DOHH2 (cell line): ENCODE results near the gene PLA2G1B.

Experiments
- H3F3A ChIP-seq: fragments of 200-600 bp; sonication (generic), shearing (Covaris generic); 2 replicates; pipeline ENCODE4 v1.6.0; 2016; ENCODE audit warnings: antibody characterized with exemption, mild to moderate bottlenecking; ENCODE audit not compliant: control insufficient read depth, insufficient read depth
- H3K27ac ChIP-seq: fragments of 200-600 bp; sonication (generic); 2 replicates; pipeline ENCODE4 v1.5.1; 2014; ENCODE audit warnings: low read depth, mild to moderate bottlenecking, low read length, moderate library complexity
- H3K27me3 ChIP-seq: fragments of 200-600 bp; sonication (generic); 2 replicates; pipeline ENCODE4 v1.6.1; 2014; ENCODE audit warnings: mild to moderate bottlenecking, low read length, mixed read lengths; ENCODE audit not compliant: control insufficient read depth
- H3K36me3 ChIP-seq: fragments of 200-600 bp; sonication (generic); 2 replicates; pipeline ENCODE4 v1.6.1; 2014; ENCODE audit warnings: mild to moderate bottlenecking, low read length, moderate library complexity, mixed read lengths; ENCODE audit not compliant: control insufficient read depth
- H3K4me1 ChIP-seq: fragments of 200-600 bp; sonication (generic); 2 replicates; pipeline ENCODE4 v1.6.1; 2014; ENCODE audit warnings: mild to moderate bottlenecking, low read length, mixed read lengths; ENCODE audit not compliant: control insufficient read depth
- H3K4me2 ChIP-seq: fragments of 200-600 bp; sonication (generic); 2 replicates; pipeline ENCODE4 v1.6.0; 2014; ENCODE audit warnings: mild to moderate bottlenecking, low read length, moderate library complexity
- H3K4me3 ChIP-seq: fragments of 200-600 bp; sonication (generic); 2 replicates; pipeline ENCODE4 v1.5.1; 2014; ENCODE audit warnings: mild to moderate bottlenecking, low read length, mixed read lengths
- H3K79me2 ChIP-seq: fragments of 200-600 bp; sonication (generic); 2 replicates; pipeline ENCODE4 v1.6.1; 2014; ENCODE audit warnings: mild to moderate bottlenecking, low read length, mixed read lengths; ENCODE audit not compliant: control insufficient read depth
- H3K9me2 ChIP-seq: fragments of 200-600 bp; sonication (generic); replicated peaks from 2 replicates; pipeline ENCODE4 v1.6.1; 2014; ENCODE audit warnings: mild to moderate bottlenecking, low read length, mixed read lengths; ENCODE audit not compliant: control insufficient read depth
- H3K9me3 ChIP-seq: fragments of 200-600 bp; sonication (generic); 2 replicates; pipeline ENCODE4 v1.6.1; 2014; ENCODE audit warnings: antibody characterized with exemption, low read length, mixed read lengths; ENCODE audit not compliant: control insufficient read depth, insufficient read depth
- H4K20me1 ChIP-seq: fragments of 200-600 bp; sonication (generic); 2 replicates; pipeline ENCODE4 v1.6.0; 2014; ENCODE audit warnings: low read depth, mild to moderate bottlenecking, antibody characterized with exemption, low read length, moderate library complexity; ENCODE audit not compliant: control insufficient read depth, insufficient read depth
- EZH2phosphoT487 ChIP-seq: fragments of 200-600 bp; sonication (generic); IDR thresholded peaks from 2 replicates; pipeline ENCODE4 v1.6.1; 2017; ENCODE audit warnings: borderline replicate concordance, mild to moderate bottlenecking, antibody characterized with exemption, low read length, moderate library complexity, mixed read lengths
- TF ChIP-seq, protein P1 (sequence below): fragments of 200-600 bp; sonication (generic); IDR thresholded peaks from one replicate; pipeline ENCODE4 v1.5.1; 2014; ENCODE audit warnings: antibody characterized with exemption, mild to moderate bottlenecking, low read depth, low read length; ENCODE audit not compliant: poor library complexity, severe bottlenecking

Gene PLA2G1B

DNA sequence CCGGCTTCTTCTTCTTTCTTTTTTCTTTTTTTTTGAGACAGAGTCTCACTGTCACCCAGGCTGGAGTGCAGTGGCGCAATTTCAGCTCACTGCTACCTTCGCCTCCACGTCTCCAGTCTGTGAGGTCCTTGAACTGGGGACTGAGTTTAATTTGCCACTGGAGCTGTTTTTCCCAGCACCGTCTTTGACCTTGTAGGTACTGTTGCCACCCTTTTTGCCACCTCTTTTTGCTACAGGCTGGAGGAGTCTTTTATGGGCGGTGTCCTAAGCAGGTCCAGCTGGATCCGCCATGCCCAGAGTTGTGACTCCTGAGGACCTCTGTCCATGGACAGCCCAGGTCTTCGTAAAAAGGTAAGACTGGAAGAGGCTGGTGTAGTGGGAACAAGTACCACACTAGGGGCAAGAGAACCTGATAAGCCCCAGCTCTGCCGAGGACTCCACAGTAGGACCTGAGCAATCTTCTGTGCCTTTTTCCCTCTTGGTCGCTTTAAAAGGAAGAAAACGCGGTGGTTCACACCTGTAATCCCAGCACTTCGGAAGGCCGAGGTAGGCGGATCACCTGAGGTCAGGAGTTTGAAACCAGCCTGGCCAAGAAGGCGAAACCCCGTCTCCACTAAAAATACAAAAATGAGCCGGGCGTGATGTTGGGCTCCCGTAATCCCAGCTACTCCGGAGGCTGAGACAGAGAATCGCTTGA, 36.8 kb downstream of the PLA2G1B start:
- peak overlapping the region; percentile 90 for H3K27ac ChIP-seq
- peak overlapping the region; percentile 86 for H3K4me2 ChIP-seq
- peaks cover 18% of the 10 kb centered on the region for H3F3A ChIP-seq
- no peaks in the 10 kb centered on the region for H3K36me3 ChIP-seq
- H3K79me2 ChIP-seq: no peaks in the 10 kb centered on the region
- no peaks in the 10 kb centered on the region for H3K27me3 ChIP-seq
- TF ChIP-seq EZH2phosphoT487: no peak
- TF ChIP-seq, protein P1, sequence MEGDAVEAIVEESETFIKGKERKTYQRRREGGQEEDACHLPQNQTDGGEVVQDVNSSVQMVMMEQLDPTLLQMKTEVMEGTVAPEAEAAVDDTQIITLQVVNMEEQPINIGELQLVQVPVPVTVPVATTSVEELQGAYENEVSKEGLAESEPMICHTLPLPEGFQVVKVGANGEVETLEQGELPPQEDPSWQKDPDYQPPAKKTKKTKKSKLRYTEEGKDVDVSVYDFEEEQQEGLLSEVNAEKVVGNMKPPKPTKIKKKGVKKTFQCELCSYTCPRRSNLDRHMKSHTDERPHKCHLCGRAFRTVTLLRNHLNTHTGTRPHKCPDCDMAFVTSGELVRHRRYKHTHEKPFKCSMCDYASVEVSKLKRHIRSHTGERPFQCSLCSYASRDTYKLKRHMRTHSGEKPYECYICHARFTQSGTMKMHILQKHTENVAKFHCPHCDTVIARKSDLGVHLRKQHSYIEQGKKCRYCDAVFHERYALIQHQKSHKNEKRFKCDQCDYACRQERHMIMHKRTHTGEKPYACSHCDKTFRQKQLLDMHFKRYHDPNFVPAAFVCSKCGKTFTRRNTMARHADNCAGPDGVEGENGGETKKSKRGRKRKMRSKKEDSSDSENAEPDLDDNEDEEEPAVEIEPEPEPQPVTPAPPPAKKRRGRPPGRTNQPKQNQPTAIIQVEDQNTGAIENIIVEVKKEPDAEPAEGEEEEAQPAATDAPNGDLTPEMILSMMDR: no peak
- peak overlapping the region; percentile 46 for H3K4me3 ChIP-seq
- peaks cover 33% of the 10 kb centered on the region for H3K4me1 ChIP-seq
- H3K9me3 ChIP-seq: no peaks in the 10 kb centered on the region
- no peaks in the 10 kb centered on the region for H3K9me2 ChIP-seq
- no peaks in the 10 kb centered on the region for H4K20me1 ChIP-seq

DNA sequence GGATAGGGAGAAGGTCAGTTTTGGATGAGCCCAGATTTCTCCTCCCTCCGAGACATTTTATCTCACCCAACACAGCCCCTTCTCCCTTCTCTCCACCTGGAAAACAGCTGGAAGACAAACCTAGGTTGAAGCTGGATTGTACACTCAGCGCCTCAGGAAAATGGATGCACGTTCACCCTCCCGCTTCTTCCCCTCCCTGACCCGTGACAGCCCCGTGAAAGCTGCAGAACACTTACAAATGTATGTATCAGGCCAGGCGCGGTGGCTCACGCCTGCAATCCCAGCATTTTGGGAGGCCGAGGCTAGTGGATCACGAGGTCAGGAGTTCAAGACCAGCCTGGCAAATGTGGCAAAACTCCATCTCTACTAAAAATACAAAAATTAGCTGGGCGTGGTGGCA, 40.1 kb downstream of the PLA2G1B start:
- no peaks in the 10 kb centered on the region for H3K79me2 ChIP-seq
- TF ChIP-seq EZH2phosphoT487: no peak
- TF ChIP-seq, protein P1: no peak
- H4K20me1 ChIP-seq: no peaks in the 10 kb centered on the region
- H3K4me2 ChIP-seq: no peak overlapping the region
- peaks cover 11% of the 10 kb centered on the region for H3F3A ChIP-seq
- H3K27ac ChIP-seq: no peak overlapping the region
- no peaks in the 10 kb centered on the region for H3K9me3 ChIP-seq
- H3K36me3 ChIP-seq: no peaks in the 10 kb centered on the region
- H3K9me2 ChIP-seq: no peaks in the 10 kb centered on the region
- H3K4me1 ChIP-seq: peaks cover 23% of the 10 kb centered on the region
- H3K27me3 ChIP-seq: no peaks in the 10 kb centered on the region
- no peak overlapping the region for H3K4me3 ChIP-seq

DNA sequence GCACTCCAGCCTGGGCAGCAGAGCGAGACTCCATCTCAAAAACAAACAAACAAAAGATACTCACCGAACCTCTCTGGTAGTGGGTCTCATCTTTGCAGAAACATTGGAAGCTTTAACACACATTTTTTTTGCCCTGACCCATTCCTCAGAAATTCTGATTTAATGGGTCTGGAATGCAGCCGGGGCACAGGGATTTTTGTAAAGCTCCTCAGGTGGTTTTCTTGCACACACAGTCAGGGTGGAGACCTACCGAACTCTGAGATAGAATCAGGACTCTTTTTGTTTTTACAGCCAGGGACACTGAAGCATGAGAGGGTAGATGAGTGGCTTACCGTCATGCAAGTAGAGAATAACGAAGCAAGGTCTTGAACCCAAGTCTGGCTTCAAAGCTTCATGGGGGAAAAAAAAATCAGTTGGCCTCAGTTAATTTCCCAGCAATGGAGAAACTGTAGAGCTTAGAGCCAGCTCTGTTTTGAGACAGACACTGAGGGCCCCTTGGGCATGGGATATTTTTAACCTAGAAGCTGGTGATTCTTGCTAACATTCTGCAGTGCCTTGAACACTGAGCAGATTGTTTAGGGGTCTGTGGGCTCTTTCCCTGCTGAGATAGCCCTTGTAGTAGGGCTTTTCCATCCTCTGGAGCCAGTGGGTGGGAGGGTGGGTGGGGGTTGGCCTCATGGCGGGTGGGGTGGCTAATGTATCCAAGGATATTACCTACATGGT, 40.6 kb downstream of the PLA2G1B start:
- peaks cover 22% of the 10 kb centered on the region for H3K4me1 ChIP-seq
- H3K36me3 ChIP-seq: no peaks in the 10 kb centered on the region
- no peaks in the 10 kb centered on the region for H3K79me2 ChIP-seq
- no peaks in the 10 kb centered on the region for H3K9me2 ChIP-seq
- no peak for TF ChIP-seq EZH2phosphoT487
- TF ChIP-seq, protein P1: no peak
- H3K27ac ChIP-seq: no peak overlapping the region
- H3K4me3 ChIP-seq: no peak overlapping the region
- no peaks in the 10 kb centered on the region for H3K27me3 ChIP-seq
- no peaks in the 10 kb centered on the region for H4K20me1 ChIP-seq
- peaks cover 7% of the 10 kb centered on the region for H3F3A ChIP-seq
- H3K9me3 ChIP-seq: no peaks in the 10 kb centered on the region
- H3K4me2 ChIP-seq: no peak overlapping the region
